GM12874 (cell line): ENCODE results near the gene JMJD1C.

Experiments
- CTCF ChIP-seq: IDR thresholded peaks from 2 replicates; pipeline ENCODE4 v1.5.1; 2011; ENCODE audit warnings: low read depth, mild to moderate bottlenecking, control low read depth, low read length, moderate library complexity; ENCODE audit not compliant: insufficient read depth

JMJD1C gene

GRCh38 chr10:63214571-63214970 is 251.2 kb downstream of the JMJD1C start:
- no peak for TF ChIP-seq CTCF

DNA sequence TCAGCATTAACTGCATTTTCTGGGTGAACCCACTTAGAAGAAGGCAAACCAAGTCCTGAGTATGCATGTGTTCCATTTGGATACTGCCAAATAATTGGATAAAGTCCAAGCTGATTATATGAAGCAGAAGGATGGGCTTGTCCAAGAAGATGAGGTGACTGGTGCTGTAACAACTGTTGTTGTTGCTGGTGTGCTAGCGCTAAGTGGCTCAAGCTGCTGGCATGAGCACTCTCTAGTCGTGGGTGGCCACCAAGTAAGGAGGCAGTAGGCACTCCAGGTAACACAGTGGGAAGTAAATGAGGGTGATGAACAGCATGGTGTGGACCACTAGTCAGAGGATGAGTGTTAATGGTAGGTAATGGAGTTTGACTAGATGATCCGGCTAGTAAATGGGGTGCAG is 252.3 kb downstream of the JMJD1C start:
- TF ChIP-seq CTCF = no peak

DNA sequence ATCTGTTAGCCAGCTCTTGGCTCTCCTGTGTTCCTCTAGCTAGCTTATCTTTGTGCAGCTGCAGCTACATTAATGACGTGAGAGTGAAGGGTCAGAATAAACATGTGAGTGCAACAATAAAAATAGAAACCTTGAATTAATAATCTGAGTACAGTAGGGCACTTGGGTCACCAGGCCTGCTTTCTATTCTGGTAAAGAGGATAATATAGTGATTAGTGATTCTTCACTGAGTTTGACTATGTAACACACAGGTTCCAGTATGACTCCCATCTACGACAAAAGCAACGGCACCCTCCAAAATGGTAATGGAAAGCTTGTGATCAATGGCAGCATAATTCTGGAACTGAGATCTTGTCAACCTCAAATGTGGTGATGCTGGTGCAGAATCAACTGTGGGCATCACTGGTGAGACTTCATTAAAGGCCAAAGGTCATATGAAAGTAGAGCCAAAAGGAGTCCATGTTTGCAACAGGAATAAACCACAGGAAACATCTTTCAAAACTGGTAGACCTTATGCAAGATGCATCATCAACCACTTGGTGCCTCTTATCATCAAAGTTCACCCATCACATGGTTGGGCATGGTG is 255.1 kb downstream of the JMJD1C start:
- no peak for TF ChIP-seq CTCF

DNA sequence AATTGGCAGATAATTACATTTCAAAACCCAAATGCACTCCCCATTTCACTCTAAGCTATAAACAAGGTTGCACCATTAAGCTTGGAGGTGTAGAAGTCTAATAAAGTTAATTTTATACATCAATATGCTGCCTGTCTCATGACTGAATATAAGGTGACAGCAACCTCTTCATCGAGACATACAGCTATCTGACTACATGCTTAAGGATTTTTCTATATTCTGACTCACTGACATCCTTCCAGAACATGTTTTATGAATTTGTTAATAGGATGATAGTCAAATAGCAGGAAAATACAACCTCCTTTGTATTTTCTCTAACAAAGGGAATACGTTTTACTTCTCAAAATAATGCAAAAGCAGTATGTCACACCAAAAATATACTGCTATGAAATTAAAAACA is 256.1 kb downstream of the JMJD1C start:
- no peak for TF ChIP-seq CTCF

- no peak for TF ChIP-seq CTCF
Measured at GRCh38 chr10:63208986-63209385, 256.8 kb downstream of the JMJD1C start.

DNA sequence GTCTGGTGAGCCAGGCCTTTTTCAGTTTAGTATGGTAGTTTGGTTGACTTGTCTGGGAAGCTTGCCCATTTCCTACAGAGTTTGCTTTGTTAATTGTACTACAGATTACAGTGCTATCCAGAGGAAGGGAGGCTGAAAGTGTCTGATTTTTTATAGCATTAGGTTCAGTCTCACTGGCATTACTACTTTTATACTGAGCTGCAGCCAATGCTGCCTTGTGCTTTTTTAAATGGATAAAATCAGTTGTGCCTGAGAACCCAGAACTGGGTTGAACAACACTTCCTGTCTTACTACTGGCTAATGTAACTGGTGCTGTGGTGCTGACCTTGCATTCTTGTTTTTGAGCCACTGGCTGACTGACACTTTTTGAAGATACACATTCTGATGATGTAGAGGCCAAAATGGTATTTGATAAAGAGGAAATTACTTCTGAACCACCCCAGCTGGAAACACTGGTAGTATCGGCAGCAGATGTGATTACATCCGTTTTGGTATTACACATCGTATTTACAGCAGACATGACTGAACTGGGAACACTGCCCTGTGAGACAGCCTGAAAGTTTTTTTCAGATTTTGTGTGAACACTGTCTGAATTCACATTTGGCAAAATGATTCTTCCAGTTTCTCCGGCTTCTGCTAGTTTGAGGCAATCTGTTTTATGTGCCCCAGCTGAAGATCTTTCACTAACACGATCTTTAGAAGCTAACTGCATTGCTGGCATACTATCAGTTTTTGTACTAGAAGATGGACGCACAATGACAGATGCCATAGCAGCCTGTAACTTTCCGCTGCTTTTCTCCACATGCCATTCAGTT is 258.6 kb downstream of the JMJD1C start:
- no peak for TF ChIP-seq CTCF

GRCh38 chr10:63206576-63206975 is 259.2 kb downstream of the JMJD1C start:
- TF ChIP-seq CTCF = no peak
